Neural cell (in vitro differentiated cells): ENCODE data around the gene LUC7L2. TPM values are rescaled to one million over a fixed set of nuclear protein-coding genes. Genes with fewer than 3 reads are reported as not detected.
A peak's percentile ranks its signal among the peaks of the same experiment; 100 is the strongest.

Experiments used
- H2AFZ ChIP-seq: fragments of 200-600, 300-800 bp; sonication (generic), shearing (Covaris generic); 2 replicates; pipeline ENCODE4 v1.6.0; 2014; ENCODE audit warnings: low read depth, mild to moderate bottlenecking, antibody characterized with exemption, low read length, moderate library complexity
- H3F3A ChIP-seq: fragments of 200-600 bp; shearing (Covaris generic); 2 replicates; pipeline ENCODE4 v1.6.1; 2016; ENCODE audit warnings: mild to moderate bottlenecking, moderate library complexity, mixed read lengths, antibody characterized with exemption, low read length; ENCODE audit not compliant: insufficient read depth, poor library complexity, severe bottlenecking
- H3K27ac ChIP-seq: fragments of 200-600, 300-800 bp; sonication (generic), shearing (Covaris generic); 2 replicates; pipeline ENCODE4 v1.5.1; 2014; ENCODE audit warnings: mild to moderate bottlenecking, low read length, moderate library complexity
- H3K27me3 ChIP-seq: fragments of 300-800, 200-600 bp; sonication (generic), shearing (Covaris generic); 2 replicates; pipeline ENCODE4 v1.6.0; 2014; ENCODE audit warnings: mild to moderate bottlenecking, low read depth, low read length, moderate library complexity; ENCODE audit not compliant: insufficient read depth
- H3K36me3 ChIP-seq: fragments of 300-800, 200-600 bp; sonication (generic), shearing (Covaris generic); 2 replicates; pipeline ENCODE4 v1.5.1; 2014; ENCODE audit warnings: mild to moderate bottlenecking, antibody characterized with exemption, low read length, moderate library complexity; ENCODE audit not compliant: insufficient read depth
- H3K4me2 ChIP-seq: fragments of 300-800, 200-600 bp; sonication (generic), shearing (Covaris generic); 2 replicates; pipeline ENCODE4 v1.6.0; 2014; ENCODE audit warnings: mild to moderate bottlenecking, low read length
- H3K4me3 ChIP-seq: fragments of 300-800, 200-600 bp; sonication (generic), shearing (Covaris generic); 2 replicates; pipeline ENCODE4 v1.5.1; 2014; ENCODE audit warnings: mild to moderate bottlenecking, low read length, moderate library complexity
- H3K79me2 ChIP-seq: fragments of 200-600 bp; shearing (Covaris generic); replicated peaks from 2 replicates; pipeline ENCODE4 v1.6.0; 2014; ENCODE audit warnings: mild to moderate bottlenecking, low read length, moderate library complexity; ENCODE audit not compliant: insufficient read depth
- H3K9ac ChIP-seq: fragments of 300-800, 200-600 bp; sonication (generic), shearing (Covaris generic); 2 replicates; pipeline ENCODE4 v1.6.1; 2016; ENCODE audit warnings: mild to moderate bottlenecking, low read length, mixed read lengths
- H3K9me2 ChIP-seq: fragments of 200-600 bp; shearing (Covaris generic); 2 replicates; pipeline ENCODE4 v1.6.1; 2016; ENCODE audit warnings: mild to moderate bottlenecking, low read length, mixed read lengths; ENCODE audit not compliant: insufficient read depth
- H3K9me3 ChIP-seq: fragments of 200-600, 300-800 bp; sonication (generic), shearing (Covaris generic); 2 replicates; pipeline ENCODE4 v1.6.1; 2016; ENCODE audit warnings: mild to moderate bottlenecking, mixed run types, low read length, moderate library complexity, mixed read lengths
- H4K20me1 ChIP-seq: fragments of 200-600 bp; shearing (Covaris generic); 2 replicates; pipeline ENCODE4 v1.6.1; 2016; ENCODE audit warnings: mild to moderate bottlenecking, mixed run types; ENCODE audit not compliant: insufficient read depth
- EP300 ChIP-seq: fragments of 450-650 bp; conservative IDR thresholded peaks from 2 replicates; pipeline ENCODE4 v1.6.1; 2014; ENCODE audit warnings: antibody characterized with exemption, mild to moderate bottlenecking, moderate library complexity; ENCODE audit not compliant: poor library complexity, severe bottlenecking
- EZH2 ChIP-seq: fragments of 200-600, 300-800 bp; shearing (Covaris generic), sonication (generic); IDR thresholded peaks from 2 replicates; pipeline ENCODE4 v1.6.1; 2014; ENCODE audit warnings: antibody characterized with exemption, low read length, borderline replicate concordance, mild to moderate bottlenecking; ENCODE audit not compliant: insufficient read depth, poor library complexity, severe bottlenecking
- MXI1 ChIP-seq: fragments of 450-650 bp; conservative IDR thresholded peaks from 2 replicates; pipeline ENCODE4 v1.6.1; 2014; ENCODE audit warnings: antibody characterized with exemption, mild to moderate bottlenecking; ENCODE audit not compliant: poor library complexity, severe bottlenecking
- POLR2AphosphoS5 ChIP-seq: IDR thresholded peaks from 2 replicates; pipeline ENCODE4 v1.6.1; 2012
- RAD21 ChIP-seq: fragments of 450-650 bp; conservative IDR thresholded peaks from 2 replicates; pipeline ENCODE4 v1.6.1; 2014; ENCODE audit warnings: antibody characterized with exemption, mild to moderate bottlenecking, moderate library complexity
- SMC3 ChIP-seq: fragments of 450-650 bp; conservative IDR thresholded peaks from 2 replicates; pipeline ENCODE4 v1.6.1; 2014; ENCODE audit warnings: antibody characterized with exemption, mild to moderate bottlenecking, moderate library complexity; ENCODE audit not compliant: poor library complexity
- TAF1 ChIP-seq: IDR thresholded peaks from 2 replicates; pipeline ENCODE4 v1.6.1; 2012; ENCODE audit warnings: low read depth
- polyA plus RNA-seq: library from polyadenylated mRNA; depleted of rRNA; stranded (reverse); fragments of >200 nt; gene quantifications from 2 replicates; pipeline ENCODE4 v1.2.3, GENCODE V29; 2014
- TF ChIP-seq, protein P1 (sequence below): fragments of 450-650 bp; IDR thresholded peaks from 2 replicates; pipeline ENCODE4 v1.5.1; 2014; ENCODE audit warnings: antibody characterized with exemption, mild to moderate bottlenecking, moderate library complexity; ENCODE audit not compliant: poor library complexity, severe bottlenecking
- TF ChIP-seq, protein P2 (sequence below): IDR thresholded peaks from 2 replicates; pipeline ENCODE4 v1.6.1; 2012; ENCODE audit warnings: borderline replicate concordance

The LUC7L2 gene
- polyA plus RNA-seq, 1 donor from 2014 or later, result 153 TPM

DNA sequence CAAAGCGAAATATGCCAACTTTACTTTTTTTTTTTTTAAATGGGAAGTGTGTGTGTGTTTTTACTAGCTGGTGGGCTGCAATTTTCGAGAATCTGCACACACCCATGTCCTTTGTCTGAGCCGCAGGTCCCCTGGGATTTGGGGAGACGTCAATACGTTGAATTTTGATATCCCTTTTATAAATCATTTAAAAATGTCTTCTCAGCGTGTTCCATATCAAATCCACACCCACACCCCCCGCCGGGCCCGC lies 19.0 kb upstream of the LUC7L2 start:
- H3F3A ChIP-seq, result peaks cover 9% of the 10 kb centered on the region
- H3K4me2 ChIP-seq, result no peak overlapping the region
- H4K20me1 ChIP-seq, result no peaks in the 10 kb centered on the region
- peak overlapping the region; percentile 99 for H3K27ac ChIP-seq
- peaks cover 21% of the 10 kb centered on the region for H3K79me2 ChIP-seq
- H3K9me2 ChIP-seq, result no peaks in the 10 kb centered on the region
- no peaks in the 10 kb centered on the region for H3K9me3 ChIP-seq
- TF ChIP-seq EP300 (peak; percentile 11), MXI1 (no peak)
- H3K4me3 ChIP-seq, result peak overlapping the region; percentile 93
- peak overlapping the region; percentile 95 for H2AFZ ChIP-seq
- peak overlapping the region; percentile 100 for H3K9ac ChIP-seq
- no peaks in the 10 kb centered on the region for H3K27me3 ChIP-seq
- no peaks in the 10 kb centered on the region for H3K36me3 ChIP-seq

DNA sequence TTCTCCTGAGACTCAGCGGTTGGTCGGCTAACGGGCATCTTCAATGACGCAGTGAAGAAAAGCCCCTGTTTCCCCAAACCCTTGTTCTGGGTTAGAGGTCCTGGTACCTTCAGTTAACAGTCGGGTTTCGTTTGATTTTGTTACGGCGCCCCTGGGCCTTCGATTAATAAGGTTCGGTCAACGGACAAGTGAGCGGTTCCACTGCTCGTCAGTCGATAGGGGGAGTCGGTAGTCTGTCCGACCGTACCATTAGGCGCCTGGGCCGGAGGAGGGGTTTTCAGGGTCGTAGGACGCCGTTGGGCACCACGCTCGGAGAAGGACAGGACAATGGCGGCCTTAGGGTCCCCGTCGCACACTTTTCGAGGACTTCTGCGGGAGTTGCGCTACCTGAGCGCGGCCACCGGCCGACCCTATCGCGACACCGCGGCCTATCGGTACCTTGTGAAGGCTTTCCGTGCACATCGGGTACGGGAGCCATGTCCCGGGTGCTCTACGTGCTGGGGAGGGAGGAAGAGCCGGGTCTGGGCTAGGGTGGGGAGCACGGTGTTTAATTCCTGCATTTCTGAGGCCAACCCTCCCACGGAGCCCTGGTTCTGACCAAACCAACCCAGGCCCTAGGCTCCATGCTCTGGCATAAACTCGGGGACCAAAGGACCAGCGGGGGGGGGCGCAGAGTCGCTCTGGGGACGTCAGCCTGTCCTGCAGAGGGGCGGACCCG lies 18.5 kb upstream of the LUC7L2 start, which contains the start of gene FMC1:
FMC1 (plus strand) TSS at position 280 of the 718 bp plus-strand sequence; CDS start at position 328, 48 bp downstream.
- no peaks in the 10 kb centered on the region for H3K27me3 ChIP-seq
- H3K9me3 ChIP-seq, result no peaks in the 10 kb centered on the region
- H3K27ac ChIP-seq, result peak within 1 kb of the TSS; percentile 99
- peak within 1 kb of the TSS; percentile 95 for H2AFZ ChIP-seq
- no peaks in the 10 kb centered on the region for H3K36me3 ChIP-seq
- peaks cover 21% of the 10 kb centered on the region for H3K79me2 ChIP-seq
- peak within 1 kb of the TSS; percentile 93 for H3K4me3 ChIP-seq
- TF ChIP-seq POLR2AphosphoS5, result peak; percentile 85
- TF ChIP-seq SMC3, result no peak
- TF ChIP-seq EP300, result peak; percentile 31
- TF ChIP-seq, protein P1, sequence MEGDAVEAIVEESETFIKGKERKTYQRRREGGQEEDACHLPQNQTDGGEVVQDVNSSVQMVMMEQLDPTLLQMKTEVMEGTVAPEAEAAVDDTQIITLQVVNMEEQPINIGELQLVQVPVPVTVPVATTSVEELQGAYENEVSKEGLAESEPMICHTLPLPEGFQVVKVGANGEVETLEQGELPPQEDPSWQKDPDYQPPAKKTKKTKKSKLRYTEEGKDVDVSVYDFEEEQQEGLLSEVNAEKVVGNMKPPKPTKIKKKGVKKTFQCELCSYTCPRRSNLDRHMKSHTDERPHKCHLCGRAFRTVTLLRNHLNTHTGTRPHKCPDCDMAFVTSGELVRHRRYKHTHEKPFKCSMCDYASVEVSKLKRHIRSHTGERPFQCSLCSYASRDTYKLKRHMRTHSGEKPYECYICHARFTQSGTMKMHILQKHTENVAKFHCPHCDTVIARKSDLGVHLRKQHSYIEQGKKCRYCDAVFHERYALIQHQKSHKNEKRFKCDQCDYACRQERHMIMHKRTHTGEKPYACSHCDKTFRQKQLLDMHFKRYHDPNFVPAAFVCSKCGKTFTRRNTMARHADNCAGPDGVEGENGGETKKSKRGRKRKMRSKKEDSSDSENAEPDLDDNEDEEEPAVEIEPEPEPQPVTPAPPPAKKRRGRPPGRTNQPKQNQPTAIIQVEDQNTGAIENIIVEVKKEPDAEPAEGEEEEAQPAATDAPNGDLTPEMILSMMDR, result peak; percentile 49
- TF ChIP-seq, protein P2, sequence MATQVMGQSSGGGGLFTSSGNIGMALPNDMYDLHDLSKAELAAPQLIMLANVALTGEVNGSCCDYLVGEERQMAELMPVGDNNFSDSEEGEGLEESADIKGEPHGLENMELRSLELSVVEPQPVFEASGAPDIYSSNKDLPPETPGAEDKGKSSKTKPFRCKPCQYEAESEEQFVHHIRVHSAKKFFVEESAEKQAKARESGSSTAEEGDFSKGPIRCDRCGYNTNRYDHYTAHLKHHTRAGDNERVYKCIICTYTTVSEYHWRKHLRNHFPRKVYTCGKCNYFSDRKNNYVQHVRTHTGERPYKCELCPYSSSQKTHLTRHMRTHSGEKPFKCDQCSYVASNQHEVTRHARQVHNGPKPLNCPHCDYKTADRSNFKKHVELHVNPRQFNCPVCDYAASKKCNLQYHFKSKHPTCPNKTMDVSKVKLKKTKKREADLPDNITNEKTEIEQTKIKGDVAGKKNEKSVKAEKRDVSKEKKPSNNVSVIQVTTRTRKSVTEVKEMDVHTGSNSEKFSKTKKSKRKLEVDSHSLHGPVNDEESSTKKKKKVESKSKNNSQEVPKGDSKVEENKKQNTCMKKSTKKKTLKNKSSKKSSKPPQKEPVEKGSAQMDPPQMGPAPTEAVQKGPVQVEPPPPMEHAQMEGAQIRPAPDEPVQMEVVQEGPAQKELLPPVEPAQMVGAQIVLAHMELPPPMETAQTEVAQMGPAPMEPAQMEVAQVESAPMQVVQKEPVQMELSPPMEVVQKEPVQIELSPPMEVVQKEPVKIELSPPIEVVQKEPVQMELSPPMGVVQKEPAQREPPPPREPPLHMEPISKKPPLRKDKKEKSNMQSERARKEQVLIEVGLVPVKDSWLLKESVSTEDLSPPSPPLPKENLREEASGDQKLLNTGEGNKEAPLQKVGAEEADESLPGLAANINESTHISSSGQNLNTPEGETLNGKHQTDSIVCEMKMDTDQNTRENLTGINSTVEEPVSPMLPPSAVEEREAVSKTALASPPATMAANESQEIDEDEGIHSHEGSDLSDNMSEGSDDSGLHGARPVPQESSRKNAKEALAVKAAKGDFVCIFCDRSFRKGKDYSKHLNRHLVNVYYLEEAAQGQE, result peak; percentile 91
- TF ChIP-seq TAF1, result peak; percentile 84
- peak; percentile 57 for TF ChIP-seq MXI1
- TF ChIP-seq RAD21, result peak; percentile 17
- TF ChIP-seq EZH2, result no peak
- H3F3A ChIP-seq, result peaks cover 9% of the 10 kb centered on the region
- H3K9ac ChIP-seq, result peak within 1 kb of the TSS; percentile 100
- H4K20me1 ChIP-seq, result no peaks in the 10 kb centered on the region
- peak within 1 kb of the TSS; percentile 93 for H3K4me2 ChIP-seq
- H3K9me2 ChIP-seq, result no peaks in the 10 kb centered on the region
